Bronchial epithelial cell (primary cell): ENCODE results near the gene PLA2G1B. TPM values are rescaled to one million over a fixed set of nuclear protein-coding genes. Genes with fewer than 3 reads are reported as not detected.
A peak's percentile ranks its signal among the peaks of the same experiment; 100 is the strongest.

Experiments used
- DNase-seq: peaks from one replicate; pipeline ENCODE4 v3.0.0-alpha.2; 2010; ENCODE audit warnings: low read depth
- FAIRE-seq: peaks from 2 replicates; lab custom pipeline; 2011; peaks lifted over from hg19 to GRCh38; lab: Jason Lieb, UNC
- H3K27me3 ChIP-seq: 2 replicates; pipeline ENCODE4 v1.5.1; 2011; ENCODE audit warnings: low read length; ENCODE audit not compliant: control insufficient read depth, insufficient read depth
- H3K36me3 ChIP-seq: 2 replicates; pipeline ENCODE4 v1.5.1; 2011; ENCODE audit warnings: low read length; ENCODE audit not compliant: control insufficient read depth, insufficient read depth
- H3K4me3 ChIP-seq: 2 replicates; pipeline ENCODE4 v1.5.1; 2011; ENCODE audit warnings: mild to moderate bottlenecking, low read depth, low read length, control low read depth
- CTCF ChIP-seq: IDR thresholded peaks from 2 replicates; pipeline ENCODE4 v1.5.1; 2011; ENCODE audit warnings: mild to moderate bottlenecking, moderate library complexity, low read length, control low read depth, inconsistent platforms; ENCODE audit not compliant: insufficient read depth, severe bottlenecking
- total RNA-seq: library from RNA; depleted of rRNA; stranded (reverse); fragments of >200 nt; gene quantifications from 2 replicates; pipeline ENCODE4 v1.2.1, GENCODE V29; 2014

PLA2G1B gene
- total RNA-seq, 1 donor from 2014 or later = not detected

DNA sequence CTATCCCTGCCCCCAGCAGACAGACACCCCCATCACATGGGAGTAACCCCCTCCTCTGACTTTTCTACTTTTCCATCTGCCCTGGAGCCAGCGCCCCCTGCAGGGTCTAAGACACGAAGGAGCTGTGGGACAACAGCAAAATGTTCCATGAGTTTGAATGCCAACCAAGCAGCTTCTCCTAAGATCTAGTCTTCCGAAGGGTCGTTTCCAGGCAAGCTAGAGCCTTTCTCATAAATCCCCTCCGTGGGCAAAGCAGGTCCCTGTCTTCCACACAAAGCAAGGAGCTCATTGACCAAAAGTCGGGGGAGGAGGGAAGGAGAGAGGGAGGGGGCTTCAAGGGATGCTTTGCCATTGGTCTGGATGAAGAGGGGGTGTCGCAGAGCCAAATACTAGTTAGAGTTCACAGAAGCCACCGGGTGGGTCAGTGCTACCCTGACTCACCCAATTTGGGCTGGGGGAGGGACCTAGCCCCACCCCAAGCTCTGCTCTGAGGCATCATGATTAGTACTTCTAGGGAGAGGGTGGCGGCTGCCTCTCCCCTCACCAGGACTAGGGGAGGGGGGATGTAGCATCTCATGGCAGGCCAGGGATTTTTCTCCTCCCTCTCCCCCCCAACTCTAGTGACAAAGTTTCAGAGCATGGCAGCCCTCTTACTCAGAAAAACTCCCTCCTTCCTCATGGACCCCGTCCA, 39.8 kb upstream of the PLA2G1B start:
- FAIRE-seq (no peak), DNase-seq (no peak)
- TF ChIP-seq CTCF = peak; percentile 32
- peaks cover 38% of the 10 kb centered on the region for H3K27me3 ChIP-seq
- no peaks in the 10 kb centered on the region for H3K36me3 ChIP-seq
- H3K4me3 ChIP-seq = no peak overlapping the region

DNA sequence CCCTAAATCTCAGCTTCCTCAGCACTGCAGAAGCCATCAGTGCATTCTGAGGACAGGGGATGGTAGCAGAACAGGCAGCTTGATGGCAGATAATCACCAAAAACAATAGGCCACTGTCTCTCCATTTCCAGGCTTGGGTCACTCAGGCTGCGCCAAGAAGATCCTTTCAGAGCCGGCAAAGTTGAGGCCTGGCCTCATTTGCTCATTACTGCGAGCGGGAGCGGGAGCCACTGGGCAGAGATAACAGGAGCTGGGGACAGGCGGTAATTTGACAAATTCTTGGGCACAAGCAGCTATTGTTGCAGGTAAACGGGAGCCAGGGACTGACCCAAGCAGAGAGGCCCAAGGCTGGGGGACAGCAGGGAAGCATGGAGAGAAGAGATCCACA, 39.3 kb upstream of the PLA2G1B start:
- DNase-seq (no peak), FAIRE-seq (no peak)
- Histone ChIP-seq H3K36me3 (no peaks in the 10 kb centered on the region), H3K27me3 (peaks cover 38% of the 10 kb centered on the region), H3K4me3 (no peak overlapping the region)
- no peak for TF ChIP-seq CTCF

GRCh38 chr12:120366341-120366705, 38.7 kb upstream of the PLA2G1B start:
- Histone ChIP-seq H3K4me3 (no peak overlapping the region), H3K27me3 (peaks cover 34% of the 10 kb centered on the region), H3K36me3 (no peaks in the 10 kb centered on the region)
- FAIRE-seq (no peak), DNase-seq (no peak)
- no peak for TF ChIP-seq CTCF

- H3K4me3 ChIP-seq = no peak overlapping the region
- no peak for DNase-seq
- no peak for TF ChIP-seq CTCF
- no peak for FAIRE-seq
- peaks cover 29% of the 10 kb centered on the region for H3K27me3 ChIP-seq
- no peaks in the 10 kb centered on the region for H3K36me3 ChIP-seq
Measured at GRCh38 chr12:120365675-120366340, 38.2 kb upstream of the PLA2G1B start.

DNA sequence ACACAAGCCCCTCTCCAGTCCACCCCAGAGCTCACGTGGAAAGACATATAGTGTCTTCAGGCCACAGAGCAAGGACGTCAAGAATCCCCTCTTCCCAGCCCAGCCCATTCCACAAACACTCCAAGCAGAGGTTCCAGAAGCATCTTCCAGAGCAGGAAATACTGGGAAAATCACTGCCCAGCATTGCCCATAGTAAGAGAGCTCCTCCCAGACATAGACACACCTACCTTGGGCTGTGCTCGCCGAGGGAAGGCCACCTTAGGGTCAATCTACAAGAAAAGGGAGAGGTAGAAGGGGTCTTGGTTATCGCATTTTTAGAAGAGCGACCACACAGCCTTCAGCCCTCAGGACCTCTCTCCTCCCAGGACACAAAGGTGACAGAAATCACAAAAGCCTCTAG, 36.9 kb upstream of the PLA2G1B start:
- H3K27me3 ChIP-seq = peaks cover 16% of the 10 kb centered on the region
- no peak for TF ChIP-seq CTCF
- H3K36me3 ChIP-seq = no peaks in the 10 kb centered on the region
- DNase-seq (no peak), FAIRE-seq (no peak)
- H3K4me3 ChIP-seq = no peak overlapping the region
